Ovary (tissue), 3 donors: Measurements from ENCODE around the gene EPHA1.

Experiments
- CTCF ChIP-seq, 3 donors: fragments of 450-650 bp in 2 of 3; fragments of 200-600 bp in 1 of 3; IDR thresholded peaks; one replicate each; pipeline versions ENCODE4 v1.5.1 to v1.8.0; 2016 to 2022; ENCODE audit warnings: antibody characterized with exemption in 3 of 3, mild to moderate bottlenecking in 1 of 3
- EP300 ChIP-seq: sonication (generic); formaldehyde crosslinking; IDR thresholded peaks from one replicate; pipeline ENCODE4 v1.6.1; 2017; ENCODE audit warnings: antibody characterized with exemption
- POLR2A ChIP-seq: fragments of 450-650 bp; IDR thresholded peaks from one replicate; pipeline ENCODE4 v1.6.1; 2017; ENCODE audit warnings: antibody characterized with exemption, mild to moderate bottlenecking, moderate library complexity
- donor health status: DM: no; HTN: no; CAD: no.

GRCh38 chr7:143391462-143392404, 16.9 kb downstream of the EPHA1 start:
- TF ChIP-seq EP300 = no peak
- no peak for TF ChIP-seq CTCF (IDR thresholded peaks at IDR 0.05)
- no peak for TF ChIP-seq POLR2A
